GM23338 (cell line): ENCODE measurements around the gene PSMA2. TPM values are rescaled to one million over a fixed set of nuclear protein-coding genes. Genes with fewer than 3 reads are reported as not detected.

Experiments used
- ATAC-seq: fragments of 200-7000 bp; cut with Tn5 transposase; 3 replicates; pipeline ENCODE4 v1.9.1; 2020
- DNase-seq: peaks from one replicate; pipeline ENCODE4 v3.0.0-alpha.2; 2015; ENCODE audit warnings: low spot score
- H2AFZ ChIP-seq: fragments of 200-600 bp; sonication (generic); 2 replicates; pipeline ENCODE4 v1.8.0; 2016; ENCODE audit warnings: antibody characterized with exemption, mild to moderate bottlenecking, moderate library complexity
- H3F3A ChIP-seq: fragments of 200-600 bp; sonication (generic); replicated peaks from 2 replicates; pipeline ENCODE4 v1.8.0; 2017; ENCODE audit warnings: antibody characterized with exemption, mixed run types, low read depth
- H3K27ac ChIP-seq: fragments of 200-600 bp; sonication (generic); 2 replicates; pipeline ENCODE4 v1.6.1; 2016; ENCODE audit warnings: low read depth
- H3K27me3 ChIP-seq: fragments of 200-600 bp; sonication (generic); 2 replicates; pipeline ENCODE4 v1.8.0; 2016; ENCODE audit warnings: mild to moderate bottlenecking, mixed run types, moderate library complexity; ENCODE audit not compliant: insufficient read depth
- H3K36me3 ChIP-seq: fragments of 200-600 bp; sonication (generic); 2 replicates; pipeline ENCODE4 v1.8.0; 2016; ENCODE audit warnings: mild to moderate bottlenecking; ENCODE audit not compliant: insufficient read depth
- H3K4me1 ChIP-seq: fragments of 200-600 bp; sonication (generic); 2 replicates; pipeline ENCODE4 v1.8.0; 2016; ENCODE audit warnings: mild to moderate bottlenecking, moderate library complexity; ENCODE audit not compliant: insufficient read depth
- H3K4me2 ChIP-seq: fragments of 200-600 bp; sonication (generic); 2 replicates; pipeline ENCODE4 v1.7.1; 2017; ENCODE audit warnings: mixed run types
- H3K4me3 ChIP-seq: fragments of 200-600 bp; sonication (generic); 2 replicates; pipeline ENCODE4 v1.6.1; 2016; ENCODE audit warnings: mixed run types
- H3K79me2 ChIP-seq: fragments of 200-600 bp; sonication (generic); replicated peaks from 2 replicates; pipeline ENCODE4 v1.8.0; 2017; ENCODE audit warnings: mild to moderate bottlenecking; ENCODE audit not compliant: insufficient read depth
- H3K9me2 ChIP-seq: fragments of 200-600 bp; sonication (generic); 2 replicates; pipeline ENCODE4 v1.8.0; 2017; ENCODE audit not compliant: insufficient read depth
- H4K20me1 ChIP-seq: fragments of 200-600 bp; sonication (generic); replicated peaks from 2 replicates; pipeline ENCODE4 v1.8.0; 2017; ENCODE audit warnings: mild to moderate bottlenecking; ENCODE audit not compliant: insufficient read depth
- H3K27ac Mint-ChIP-seq: 2 replicates; pipeline ENCODE4 v1.8.0; 2020; ENCODE audit warnings: inconsistent platforms, mild to moderate bottlenecking, moderate library complexity, mixed read lengths
- H3K27me3 Mint-ChIP-seq: 3 replicates; pipeline ENCODE4 v1.8.0; 2022; ENCODE audit warnings: low read depth, mild to moderate bottlenecking, moderate library complexity, mixed read lengths, inconsistent platforms; ENCODE audit not compliant: insufficient read depth, poor library complexity
- H3K36me3 Mint-ChIP-seq: 3 replicates; pipeline ENCODE4 v1.8.0; 2021; ENCODE audit warnings: low read depth, mild to moderate bottlenecking, inconsistent platforms, moderate library complexity, mixed read lengths
- H3K4me1 Mint-ChIP-seq: 3 replicates; pipeline ENCODE4 v1.8.0; 2020; ENCODE audit warnings: mild to moderate bottlenecking, inconsistent platforms, mixed read lengths
- H3K4me3 Mint-ChIP-seq: 3 replicates; pipeline ENCODE4 v1.8.0; 2021; ENCODE audit warnings: moderate library complexity, mild to moderate bottlenecking, inconsistent platforms, mixed read lengths
- H3K9me3 Mint-ChIP-seq: 3 replicates; pipeline ENCODE4 v1.8.0; 2020; ENCODE audit warnings: moderate library complexity, mild to moderate bottlenecking, inconsistent platforms, mixed read lengths
- CREB1 ChIP-seq: fragments of 250-450 bp; sonication (Bioruptor Pico); IDR thresholded peaks from 2 replicates; pipeline ENCODE4 v1.5.0; 2020; ENCODE audit warnings: low read depth, mild to moderate bottlenecking, moderate library complexity
- EZH2 ChIP-seq: fragments of 200-600 bp; sonication (generic); IDR thresholded peaks from one replicate; pipeline ENCODE4 v1.8.0; 2017; ENCODE audit warnings: antibody characterized with exemption, mild to moderate bottlenecking, low read depth; ENCODE audit not compliant: unreplicated experiment
- EZH2phosphoT487 ChIP-seq: fragments of 200-600 bp; sonication (generic); IDR thresholded peaks from one replicate; pipeline ENCODE4 v1.8.1; 2018; ENCODE audit warnings: antibody characterized with exemption; ENCODE audit not compliant: unreplicated experiment
- NANOG ChIP-seq: IDR thresholded peaks from 2 replicates; pipeline ENCODE4 v1.6.1; 2016; ENCODE audit warnings: antibody characterized with exemption, borderline replicate concordance
- POLR2AphosphoS5 ChIP-seq: IDR thresholded peaks from 2 replicates; pipeline ENCODE4 v1.6.1; 2016; ENCODE audit warnings: antibody characterized with exemption, low read depth
- STAT1 ChIP-seq: IDR thresholded peaks from one replicate; pipeline ENCODE4 v1.6.1; 2016; ENCODE audit warnings: antibody characterized with exemption; ENCODE audit not compliant: unreplicated experiment
- polyA plus RNA-seq: library from polyadenylated mRNA; unstranded; fragments of >200 nt; fragmentation: Nextera tagmentation; extraction: Ambion mirVana; gene quantifications from 2 replicates; pipeline ENCODE4 v1.2.1, GENCODE V29; 2016
- total RNA-seq: library from RNA; depleted of rRNA; stranded (reverse); fragments of >200 nt; shearing (Covaris generic); gene quantifications from 2 replicates; pipeline ENCODE4 v1.2.3, GENCODE V29; 2014
- TF ChIP-seq, protein P1 (sequence below): fragments of 250-450 bp; sonication (Bioruptor Pico); IDR thresholded peaks from 2 replicates; pipeline ENCODE4 v1.5.0; 2020; ENCODE audit warnings: mild to moderate bottlenecking, moderate library complexity
- TF ChIP-seq, protein P2 (sequence below): IDR thresholded peaks from 2 replicates; pipeline ENCODE4 v1.6.1; 2016; ENCODE audit warnings: antibody characterized with exemption
- TF ChIP-seq, protein P3 (sequence below): IDR thresholded peaks from one replicate; pipeline ENCODE4 v1.6.1; 2018; ENCODE audit warnings: antibody characterized with exemption; ENCODE audit not compliant: unreplicated experiment

Gene PSMA2
- total and polyA plus RNA-seq, 2 experiments from 2014 or later, result 178 to 678 TPM

DNA sequence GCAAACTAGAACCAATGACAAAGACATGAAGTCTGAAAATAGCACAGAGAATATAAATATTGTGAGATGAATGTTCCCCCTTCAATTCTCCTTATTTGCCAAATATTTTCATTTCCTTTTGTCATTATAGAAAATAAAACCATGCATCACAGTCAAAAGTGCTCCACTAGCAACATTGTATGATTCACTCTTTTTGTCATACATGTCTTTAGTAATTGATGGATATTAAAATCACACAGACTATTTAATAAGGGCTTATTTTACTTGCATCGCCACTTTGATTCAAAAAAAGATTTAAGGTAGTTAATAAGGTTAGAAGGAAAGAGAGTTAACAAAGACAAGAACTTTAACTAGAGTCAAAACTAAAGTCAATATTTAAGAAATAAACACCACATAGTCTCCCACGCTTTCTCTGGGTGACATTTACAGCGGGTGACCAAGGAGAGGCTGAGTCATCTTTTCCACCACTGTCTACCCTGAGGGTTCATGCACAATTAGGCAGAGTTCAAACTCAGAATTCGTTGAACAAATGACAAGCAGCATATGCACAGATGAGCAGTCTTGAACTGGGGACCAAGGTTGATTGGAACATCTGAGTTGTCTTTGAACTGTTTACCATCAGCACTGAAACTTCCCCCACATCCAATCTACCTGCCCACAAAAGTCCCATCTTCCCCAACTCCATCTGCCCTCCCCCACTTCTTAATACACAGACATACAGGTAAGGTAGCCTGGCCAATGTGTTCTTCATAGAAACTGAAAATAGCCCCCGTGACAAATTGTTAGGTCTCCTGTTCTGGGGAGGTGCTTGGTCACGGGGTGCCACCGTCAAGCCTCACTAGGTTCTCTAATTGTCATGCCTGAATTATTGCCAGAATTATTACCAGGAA, 62.6 kb downstream of the PSMA2 start (continued):
- TF ChIP-seq, protein P1, sequence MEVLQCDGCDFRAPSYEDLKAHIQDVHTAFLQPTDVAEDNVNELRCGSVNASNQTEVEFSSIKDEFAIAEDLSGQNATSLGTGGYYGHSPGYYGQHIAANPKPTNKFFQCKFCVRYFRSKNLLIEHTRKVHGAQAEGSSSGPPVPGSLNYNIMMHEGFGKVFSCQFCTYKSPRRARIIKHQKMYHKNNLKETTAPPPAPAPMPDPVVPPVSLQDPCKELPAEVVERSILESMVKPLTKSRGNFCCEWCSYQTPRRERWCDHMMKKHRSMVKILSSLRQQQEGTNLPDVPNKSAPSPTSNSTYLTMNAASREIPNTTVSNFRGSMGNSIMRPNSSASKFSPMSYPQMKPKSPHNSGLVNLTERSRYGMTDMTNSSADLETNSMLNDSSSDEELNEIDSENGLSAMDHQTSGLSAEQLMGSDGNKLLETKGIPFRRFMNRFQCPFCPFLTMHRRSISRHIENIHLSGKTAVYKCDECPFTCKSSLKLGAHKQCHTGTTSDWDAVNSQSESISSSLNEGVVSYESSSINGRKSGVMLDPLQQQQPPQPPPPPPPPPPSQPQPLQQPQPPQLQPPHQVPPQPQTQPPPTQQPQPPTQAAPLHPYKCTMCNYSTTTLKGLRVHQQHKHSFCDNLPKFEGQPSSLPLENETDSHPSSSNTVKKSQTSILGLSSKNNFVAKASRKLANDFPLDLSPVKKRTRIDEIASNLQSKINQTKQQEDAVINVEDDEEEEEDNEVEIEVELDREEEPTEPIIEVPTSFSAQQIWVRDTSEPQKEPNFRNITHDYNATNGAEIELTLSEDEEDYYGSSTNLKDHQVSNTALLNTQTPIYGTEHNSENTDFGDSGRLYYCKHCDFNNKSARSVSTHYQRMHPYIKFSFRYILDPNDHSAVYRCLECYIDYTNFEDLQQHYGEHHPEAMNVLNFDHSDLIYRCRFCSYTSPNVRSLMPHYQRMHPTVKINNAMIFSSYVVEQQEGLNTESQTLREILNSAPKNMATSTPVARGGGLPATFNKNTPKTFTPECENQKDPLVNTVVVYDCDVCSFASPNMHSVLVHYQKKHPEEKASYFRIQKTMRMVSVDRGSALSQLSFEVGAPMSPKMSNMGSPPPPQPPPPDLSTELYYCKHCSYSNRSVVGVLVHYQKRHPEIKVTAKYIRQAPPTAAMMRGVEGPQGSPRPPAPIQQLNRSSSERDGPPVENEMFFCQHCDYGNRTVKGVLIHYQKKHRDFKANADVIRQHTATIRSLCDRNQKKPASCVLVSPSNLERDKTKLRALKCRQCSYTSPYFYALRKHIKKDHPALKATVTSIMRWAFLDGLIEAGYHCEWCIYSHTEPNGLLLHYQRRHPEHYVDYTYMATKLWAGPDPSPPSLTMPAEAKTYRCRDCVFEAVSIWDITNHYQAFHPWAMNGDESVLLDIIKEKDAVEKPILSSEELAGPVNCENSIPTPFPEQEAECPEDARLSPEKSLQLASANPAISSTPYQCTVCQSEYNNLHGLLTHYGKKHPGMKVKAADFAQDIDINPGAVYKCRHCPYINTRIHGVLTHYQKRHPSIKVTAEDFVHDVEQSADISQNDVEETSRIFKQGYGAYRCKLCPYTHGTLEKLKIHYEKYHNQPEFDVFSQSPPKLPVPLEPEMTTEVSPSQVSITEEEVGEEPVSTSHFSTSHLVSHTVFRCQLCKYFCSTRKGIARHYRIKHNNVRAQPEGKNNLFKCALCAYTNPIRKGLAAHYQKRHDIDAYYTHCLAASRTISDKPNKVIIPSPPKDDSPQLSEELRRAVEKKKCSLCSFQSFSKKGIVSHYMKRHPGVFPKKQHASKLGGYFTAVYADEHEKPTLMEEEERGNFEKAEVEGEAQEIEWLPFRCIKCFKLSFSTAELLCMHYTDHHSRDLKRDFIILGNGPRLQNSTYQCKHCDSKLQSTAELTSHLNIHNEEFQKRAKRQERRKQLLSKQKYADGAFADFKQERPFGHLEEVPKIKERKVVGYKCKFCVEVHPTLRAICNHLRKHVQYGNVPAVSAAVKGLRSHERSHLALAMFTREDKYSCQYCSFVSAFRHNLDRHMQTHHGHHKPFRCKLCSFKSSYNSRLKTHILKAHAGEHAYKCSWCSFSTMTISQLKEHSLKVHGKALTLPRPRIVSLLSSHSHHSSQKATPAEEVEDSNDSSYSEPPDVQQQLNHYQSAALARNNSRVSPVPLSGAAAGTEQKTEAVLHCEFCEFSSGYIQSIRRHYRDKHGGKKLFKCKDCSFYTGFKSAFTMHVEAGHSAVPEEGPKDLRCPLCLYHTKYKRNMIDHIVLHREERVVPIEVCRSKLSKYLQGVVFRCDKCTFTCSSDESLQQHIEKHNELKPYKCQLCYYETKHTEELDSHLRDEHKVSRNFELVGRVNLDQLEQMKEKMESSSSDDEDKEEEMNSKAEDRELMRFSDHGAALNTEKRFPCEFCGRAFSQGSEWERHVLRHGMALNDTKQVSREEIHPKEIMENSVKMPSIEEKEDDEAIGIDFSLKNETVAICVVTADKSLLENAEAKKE (CRISPR knock-in tag), result no peak

DNA sequence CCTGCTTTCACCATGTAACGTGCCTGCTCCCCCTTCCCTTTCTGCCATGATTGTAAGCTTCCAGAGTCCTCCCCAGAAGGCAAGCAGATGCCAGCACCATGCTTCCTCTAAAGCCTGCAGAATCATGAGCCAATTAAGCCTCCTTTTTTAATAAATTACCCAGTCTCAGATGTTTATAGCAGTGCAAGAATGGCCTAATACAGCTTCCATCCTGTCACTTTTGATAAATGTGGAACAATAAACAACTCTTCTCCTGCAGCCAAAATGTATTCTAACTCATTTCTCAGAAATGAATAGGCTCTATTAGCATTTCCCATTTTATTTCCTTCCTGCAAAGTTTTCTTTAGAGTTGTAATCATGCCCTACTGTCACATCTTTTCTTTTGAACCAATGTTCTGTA, 63.5 kb downstream of the PSMA2 start:
- H3K27ac Mint-ChIP-seq, result no peak overlapping the region
- H3K27me3 ChIP-seq, result no peaks in the 10 kb centered on the region
- TF ChIP-seq, protein P2, sequence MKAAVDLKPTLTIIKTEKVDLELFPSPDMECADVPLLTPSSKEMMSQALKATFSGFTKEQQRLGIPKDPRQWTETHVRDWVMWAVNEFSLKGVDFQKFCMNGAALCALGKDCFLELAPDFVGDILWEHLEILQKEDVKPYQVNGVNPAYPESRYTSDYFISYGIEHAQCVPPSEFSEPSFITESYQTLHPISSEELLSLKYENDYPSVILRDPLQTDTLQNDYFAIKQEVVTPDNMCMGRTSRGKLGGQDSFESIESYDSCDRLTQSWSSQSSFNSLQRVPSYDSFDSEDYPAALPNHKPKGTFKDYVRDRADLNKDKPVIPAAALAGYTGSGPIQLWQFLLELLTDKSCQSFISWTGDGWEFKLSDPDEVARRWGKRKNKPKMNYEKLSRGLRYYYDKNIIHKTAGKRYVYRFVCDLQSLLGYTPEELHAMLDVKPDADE, result no peak
- TF ChIP-seq CREB1 (CRISPR knock-in tag) (no peak), POLR2AphosphoS5 (no peak), EZH2 (no peak), NANOG (no peak), EZH2phosphoT487 (no peak), STAT1 (no peak)
- TF ChIP-seq, protein P3, sequence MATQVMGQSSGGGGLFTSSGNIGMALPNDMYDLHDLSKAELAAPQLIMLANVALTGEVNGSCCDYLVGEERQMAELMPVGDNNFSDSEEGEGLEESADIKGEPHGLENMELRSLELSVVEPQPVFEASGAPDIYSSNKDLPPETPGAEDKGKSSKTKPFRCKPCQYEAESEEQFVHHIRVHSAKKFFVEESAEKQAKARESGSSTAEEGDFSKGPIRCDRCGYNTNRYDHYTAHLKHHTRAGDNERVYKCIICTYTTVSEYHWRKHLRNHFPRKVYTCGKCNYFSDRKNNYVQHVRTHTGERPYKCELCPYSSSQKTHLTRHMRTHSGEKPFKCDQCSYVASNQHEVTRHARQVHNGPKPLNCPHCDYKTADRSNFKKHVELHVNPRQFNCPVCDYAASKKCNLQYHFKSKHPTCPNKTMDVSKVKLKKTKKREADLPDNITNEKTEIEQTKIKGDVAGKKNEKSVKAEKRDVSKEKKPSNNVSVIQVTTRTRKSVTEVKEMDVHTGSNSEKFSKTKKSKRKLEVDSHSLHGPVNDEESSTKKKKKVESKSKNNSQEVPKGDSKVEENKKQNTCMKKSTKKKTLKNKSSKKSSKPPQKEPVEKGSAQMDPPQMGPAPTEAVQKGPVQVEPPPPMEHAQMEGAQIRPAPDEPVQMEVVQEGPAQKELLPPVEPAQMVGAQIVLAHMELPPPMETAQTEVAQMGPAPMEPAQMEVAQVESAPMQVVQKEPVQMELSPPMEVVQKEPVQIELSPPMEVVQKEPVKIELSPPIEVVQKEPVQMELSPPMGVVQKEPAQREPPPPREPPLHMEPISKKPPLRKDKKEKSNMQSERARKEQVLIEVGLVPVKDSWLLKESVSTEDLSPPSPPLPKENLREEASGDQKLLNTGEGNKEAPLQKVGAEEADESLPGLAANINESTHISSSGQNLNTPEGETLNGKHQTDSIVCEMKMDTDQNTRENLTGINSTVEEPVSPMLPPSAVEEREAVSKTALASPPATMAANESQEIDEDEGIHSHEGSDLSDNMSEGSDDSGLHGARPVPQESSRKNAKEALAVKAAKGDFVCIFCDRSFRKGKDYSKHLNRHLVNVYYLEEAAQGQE, result no peak

More for the DNA sequence above, 63.5 kb downstream of the PSMA2 start:
- H3K4me1 Mint-ChIP-seq, result peaks cover 24% of the 10 kb centered on the region
- no peak overlapping the region for H3K4me2 ChIP-seq
- DNase-seq (no peak), ATAC-seq (no peak)
- no peak overlapping the region for H3K4me3 Mint-ChIP-seq
- peaks cover 79% of the 10 kb centered on the region for H3K36me3 Mint-ChIP-seq
- H3K79me2 ChIP-seq, result no peaks in the 10 kb centered on the region
- H3K36me3 ChIP-seq, result peaks cover 27% of the 10 kb centered on the region
- H3K27ac ChIP-seq, result no peak overlapping the region
- H3F3A ChIP-seq, result peaks cover 8% of the 10 kb centered on the region; the same call in 1 of the 2 replicates
- H3K4me1 ChIP-seq, result peaks cover 16% of the 10 kb centered on the region
- no peaks in the 10 kb centered on the region for H4K20me1 ChIP-seq
- peaks cover 74% of the 10 kb centered on the region for H3K9me3 Mint-ChIP-seq
- H3K4me3 ChIP-seq, result no peak overlapping the region
- peaks cover 22% of the 10 kb centered on the region for H3K9me2 ChIP-seq
- no peak overlapping the region for H2AFZ ChIP-seq
- H3K27me3 Mint-ChIP-seq, result peaks cover 14% of the 10 kb centered on the region
